Stimulated activated CD8-positive, alpha-beta memory T cell treated with anti-CD3 and anti-CD28 coated beads, Interleukin-4, amount 100 ng/mL, for 48 hours (primary cell): Measurements from ENCODE around the gene RPS21.

Experiments
- DNase-seq: peaks from one replicate; pipeline ENCODE4 v3.0.0-alpha.2; 2020

Gene RPS21

DNA sequence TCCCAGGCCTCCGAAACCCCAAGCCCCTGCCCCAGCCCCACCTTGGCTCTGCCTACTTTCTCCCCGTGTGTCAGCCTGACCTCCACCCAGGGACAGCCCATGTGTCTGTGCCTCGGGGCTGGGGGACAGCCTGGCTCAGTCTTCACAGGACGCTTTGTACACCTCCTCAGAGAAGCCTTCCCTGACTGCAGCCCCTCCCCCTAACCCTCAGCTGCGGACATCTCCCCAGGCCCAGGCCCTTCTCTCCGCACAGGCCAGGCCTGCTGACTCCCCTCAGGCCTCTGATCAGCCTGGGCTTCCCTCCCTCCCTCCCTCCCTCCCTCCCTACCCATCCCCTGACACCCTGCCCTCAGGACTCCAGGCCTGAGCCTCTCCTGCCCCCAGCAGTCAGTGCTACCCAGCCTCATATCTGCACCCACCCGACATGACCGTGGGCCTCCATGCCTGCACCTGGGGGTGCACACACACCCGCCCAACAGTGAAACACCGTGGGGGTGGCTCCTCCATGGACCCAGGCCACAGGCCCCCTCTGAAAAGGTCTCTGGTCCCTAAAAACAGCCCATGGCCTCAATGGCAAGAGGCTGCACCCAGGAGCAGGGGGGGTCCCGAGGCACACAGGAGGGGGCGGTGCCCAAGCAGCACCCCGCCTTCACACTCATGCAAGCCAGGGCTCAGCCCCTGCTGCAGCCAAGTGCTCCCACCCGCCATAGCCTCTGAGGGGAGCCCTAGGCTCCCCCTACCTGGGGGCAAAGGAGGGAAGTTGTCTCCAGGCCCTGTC, 32.7 kb upstream of the RPS21 start:
- DNase-seq = no peak

DNA sequence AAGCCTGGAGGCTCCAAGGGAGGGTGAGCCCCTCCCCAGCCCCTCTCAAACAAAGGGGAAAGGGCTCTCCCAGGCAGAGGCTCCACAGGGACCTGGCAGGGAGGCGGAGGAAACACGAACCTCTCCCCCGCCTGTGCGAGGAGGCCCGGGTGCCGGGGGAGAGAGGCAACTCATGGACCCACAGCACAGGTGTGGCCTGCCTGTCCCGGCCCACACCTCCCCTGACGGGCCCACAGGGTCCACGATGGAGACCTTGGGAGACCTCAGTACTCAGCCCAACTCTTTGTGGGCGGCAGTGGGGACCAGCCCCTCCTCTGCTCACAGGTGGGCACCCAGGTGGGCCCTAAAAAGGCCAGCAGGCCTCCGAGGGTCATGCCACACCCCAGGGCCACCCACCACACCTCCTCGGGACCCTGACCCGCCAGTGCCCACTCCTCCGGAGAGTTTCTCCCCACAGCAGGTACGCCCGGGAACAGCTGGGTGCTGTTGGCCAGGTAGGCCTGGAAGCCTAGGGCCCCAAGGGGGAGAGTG, 32.0 kb upstream of the RPS21 start:
- no peak for DNase-seq

DNA sequence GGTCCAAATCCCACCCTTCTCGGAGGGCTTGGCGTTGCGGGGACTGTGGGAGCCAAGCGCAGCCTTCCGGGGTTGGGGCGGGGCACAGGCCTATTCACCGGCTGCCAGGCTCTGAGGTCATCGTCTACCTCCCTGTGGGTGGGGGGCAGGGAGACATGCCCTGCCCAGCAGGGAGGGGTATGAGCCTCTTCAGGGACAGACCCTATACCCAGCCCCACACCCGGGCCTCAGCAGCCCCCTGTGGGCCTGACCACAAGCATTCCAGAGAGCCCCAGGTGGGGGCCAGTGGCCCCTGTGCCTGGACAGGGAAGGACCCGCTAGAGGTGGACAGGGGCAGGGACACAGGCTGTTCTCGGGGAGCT, 31.4 kb upstream of the RPS21 start:
- no peak for DNase-seq

DNA sequence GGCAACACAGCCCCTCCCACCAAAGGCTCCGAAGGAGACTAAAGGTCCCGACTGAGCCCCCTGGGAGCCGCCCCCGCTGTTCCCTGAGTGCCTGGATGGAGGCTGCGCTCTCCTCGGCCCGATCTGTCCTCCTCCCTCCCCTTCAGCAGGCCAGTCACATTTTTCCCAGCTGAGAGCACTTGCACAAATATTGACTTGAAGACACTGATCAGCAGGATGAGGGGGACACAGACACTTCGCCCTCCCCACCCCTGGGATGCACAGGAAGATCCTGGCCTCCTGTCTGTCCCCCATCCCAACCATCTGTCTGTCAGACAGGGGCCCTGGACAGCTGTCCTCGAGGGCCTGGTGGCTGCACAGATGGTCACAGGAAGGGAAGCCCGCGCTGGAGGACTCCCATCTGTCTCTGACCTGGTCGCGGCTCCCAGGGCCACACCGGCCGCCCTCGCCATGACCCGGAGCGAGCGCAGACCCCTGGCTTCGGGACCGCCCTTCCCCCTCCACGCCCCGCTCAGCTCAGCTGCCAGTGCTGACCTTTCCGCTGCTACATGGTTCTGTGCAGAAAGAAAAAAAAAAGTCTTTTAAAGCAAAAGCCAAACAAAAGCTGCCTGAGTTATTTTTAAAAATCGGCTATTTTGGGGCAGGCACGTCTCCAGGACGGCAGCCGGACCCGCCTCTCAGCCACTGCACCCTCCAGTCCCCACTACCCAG, 30.9 kb upstream of the RPS21 start:
- DNase-seq = no peak

DNA sequence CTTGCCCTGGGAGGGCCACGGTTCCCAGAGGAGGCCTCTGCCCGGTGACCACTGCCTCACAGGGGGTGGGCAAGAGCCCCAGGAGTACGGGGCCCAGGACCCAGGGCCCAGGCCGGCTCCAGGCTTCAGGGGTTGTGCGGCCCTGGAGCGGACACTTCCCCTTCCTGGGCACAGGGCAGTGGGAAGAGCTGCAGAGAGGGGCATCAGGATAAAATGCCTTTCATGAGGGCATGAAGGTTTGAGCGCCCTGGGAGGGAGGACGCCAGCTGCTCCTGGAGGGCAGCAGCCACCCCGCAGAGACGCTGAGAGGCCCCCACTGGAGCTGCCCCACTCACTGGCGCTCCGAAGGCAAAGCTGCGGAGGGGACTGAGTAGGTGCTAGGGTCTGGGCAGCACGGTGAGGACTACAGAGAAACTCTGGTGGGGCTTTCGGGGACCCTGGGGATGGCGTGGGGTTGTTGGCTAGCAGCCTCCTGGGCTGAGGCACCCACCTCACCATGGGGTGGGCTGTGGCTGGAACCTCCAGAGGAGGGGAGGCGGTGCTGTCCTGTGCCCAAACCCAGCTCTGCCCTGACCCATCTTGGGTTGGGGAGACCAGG, 30.2 kb upstream of the RPS21 start:
- no peak for DNase-seq

DNA sequence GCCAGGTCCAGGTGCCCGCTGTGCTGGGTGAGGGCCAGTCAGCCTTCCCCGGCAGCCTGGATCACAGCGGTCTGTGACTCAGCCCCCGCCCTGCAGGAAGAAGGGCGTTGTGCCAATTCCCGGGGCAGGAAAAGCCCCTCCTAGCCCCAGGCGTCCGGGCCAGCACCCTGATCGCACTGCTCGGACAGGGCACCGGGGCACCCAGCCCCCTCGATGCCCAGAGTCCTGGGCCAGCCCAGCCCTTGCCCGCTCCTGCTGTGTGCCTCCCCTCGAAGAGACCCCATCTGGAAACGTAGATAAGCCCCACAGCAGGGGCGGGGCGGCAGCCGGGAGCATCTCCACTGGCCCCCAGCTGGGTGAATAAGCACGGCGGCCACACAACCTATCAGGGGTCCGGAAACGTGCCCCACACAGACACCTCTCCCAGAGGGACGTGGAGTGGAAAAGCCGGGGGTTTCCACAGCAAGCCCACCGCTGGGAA, 29.7 kb upstream of the RPS21 start:
- no peak for DNase-seq

DNA sequence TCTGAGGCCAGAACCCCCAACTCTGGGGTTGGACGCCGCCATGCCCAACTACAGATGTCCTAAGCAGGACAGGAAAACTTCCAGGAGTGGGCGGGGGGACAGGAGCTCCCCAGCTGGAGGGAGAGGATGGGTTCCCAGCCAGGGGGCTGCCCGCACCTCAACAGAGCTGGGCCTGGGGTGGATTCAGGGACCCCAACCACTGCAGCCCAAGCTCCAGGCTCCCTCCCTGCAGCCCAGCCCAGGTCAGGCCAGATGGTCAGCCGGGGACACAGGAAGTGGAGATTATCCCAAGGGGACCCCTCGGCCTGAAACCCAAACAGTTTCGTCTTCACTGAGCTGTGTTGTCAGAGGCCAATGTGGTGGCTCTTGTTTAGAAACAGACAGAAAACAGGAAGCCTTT, 29.2 kb upstream of the RPS21 start:
- DNase-seq = no peak

DNA sequence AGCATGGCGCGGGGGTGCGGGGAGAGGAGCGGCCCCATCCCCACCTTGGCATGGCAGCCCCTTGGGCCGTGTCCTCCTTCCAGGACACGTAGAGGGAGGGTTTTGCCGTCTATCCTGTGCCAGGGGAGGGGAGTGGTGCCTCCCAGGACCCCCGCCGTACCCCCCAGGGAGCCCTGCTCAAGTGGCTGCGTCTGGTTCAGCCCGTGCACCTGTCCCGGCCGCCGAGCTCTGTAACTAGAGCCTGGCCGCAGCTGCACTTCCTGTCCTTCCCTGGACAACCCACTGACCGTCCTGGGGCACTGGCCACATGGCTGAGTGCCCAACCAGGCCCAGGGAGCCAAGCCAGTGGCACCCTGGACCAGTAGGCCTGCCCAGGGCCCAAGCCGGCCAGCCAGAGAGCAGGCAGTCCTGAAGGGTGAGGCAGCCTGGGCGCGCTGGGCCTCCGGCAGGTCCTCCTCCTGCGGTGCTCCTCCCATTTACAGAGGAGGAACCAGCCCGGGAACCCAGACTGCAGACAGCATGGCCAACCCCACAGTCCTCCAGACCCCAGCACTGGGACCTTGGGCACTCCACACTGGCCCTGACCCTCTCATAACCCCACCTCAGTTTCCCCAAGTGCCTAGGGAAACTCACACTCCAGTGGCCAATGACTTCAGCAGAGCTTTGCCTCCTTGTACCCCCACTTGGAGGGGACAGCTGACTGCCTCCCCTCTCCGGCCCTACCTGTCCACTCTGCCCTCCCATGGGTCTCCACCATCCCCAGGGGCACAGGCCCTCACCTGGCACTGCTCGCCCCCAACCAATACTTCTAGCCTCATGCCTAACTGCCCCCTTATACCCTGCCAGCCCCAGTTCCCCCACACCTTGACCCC, 28.5 kb upstream of the RPS21 start:
- DNase-seq = no peak

DNA sequence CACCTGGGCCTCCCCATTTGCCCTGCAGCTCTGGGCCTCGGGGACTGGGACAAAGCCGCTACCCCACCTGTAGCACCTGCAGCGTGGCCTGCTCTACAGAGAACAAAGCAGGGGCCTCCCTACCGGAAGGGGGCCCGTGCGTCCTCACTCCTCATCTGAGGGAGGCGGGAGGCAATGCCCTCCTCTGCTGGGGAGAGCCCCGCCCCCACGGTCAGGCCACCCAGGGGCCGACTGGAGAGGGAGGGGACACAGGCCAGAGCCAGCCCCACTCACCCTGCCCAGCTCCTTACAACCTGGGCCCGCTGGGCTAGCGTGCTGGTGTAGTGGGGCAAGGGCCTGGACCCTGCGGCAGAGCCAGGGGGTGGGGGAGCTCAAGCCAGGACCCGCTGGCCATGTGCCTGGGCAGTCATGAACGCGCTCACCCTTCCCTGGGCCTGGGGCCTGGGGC, 27.8 kb upstream of the RPS21 start:
- DNase-seq = no peak

DNA sequence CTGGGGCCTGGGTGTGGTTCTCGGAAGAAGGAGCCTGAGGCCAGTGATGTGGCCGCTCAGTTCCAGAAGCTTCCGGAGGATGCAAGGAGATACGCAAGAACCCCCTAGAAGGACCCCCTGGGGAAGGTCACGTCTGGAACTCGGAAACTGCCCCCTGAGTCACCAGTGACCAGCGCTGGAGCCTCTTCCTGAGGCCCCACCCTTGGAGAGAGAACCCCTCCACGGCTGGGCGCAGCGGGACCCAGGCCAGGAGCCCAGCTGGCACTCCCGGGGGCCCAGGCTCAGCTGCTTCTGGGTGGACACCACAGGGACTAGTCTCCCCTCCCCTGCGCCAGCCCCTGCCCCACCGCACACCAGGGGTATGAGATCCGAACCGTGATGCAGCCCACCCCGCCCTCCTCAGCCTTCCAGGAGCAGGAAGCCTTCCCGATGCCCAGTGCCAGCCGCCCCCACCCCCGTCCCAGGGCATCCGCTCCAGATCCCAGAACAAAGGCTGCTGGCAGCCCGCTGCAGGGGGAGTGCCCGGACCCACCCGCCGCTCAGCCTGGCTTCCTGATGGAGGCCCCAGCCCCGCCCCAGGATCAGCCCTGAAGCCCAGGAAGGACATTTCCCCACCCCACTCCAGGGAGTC, 27.3 kb upstream of the RPS21 start:
- no peak for DNase-seq

DNA sequence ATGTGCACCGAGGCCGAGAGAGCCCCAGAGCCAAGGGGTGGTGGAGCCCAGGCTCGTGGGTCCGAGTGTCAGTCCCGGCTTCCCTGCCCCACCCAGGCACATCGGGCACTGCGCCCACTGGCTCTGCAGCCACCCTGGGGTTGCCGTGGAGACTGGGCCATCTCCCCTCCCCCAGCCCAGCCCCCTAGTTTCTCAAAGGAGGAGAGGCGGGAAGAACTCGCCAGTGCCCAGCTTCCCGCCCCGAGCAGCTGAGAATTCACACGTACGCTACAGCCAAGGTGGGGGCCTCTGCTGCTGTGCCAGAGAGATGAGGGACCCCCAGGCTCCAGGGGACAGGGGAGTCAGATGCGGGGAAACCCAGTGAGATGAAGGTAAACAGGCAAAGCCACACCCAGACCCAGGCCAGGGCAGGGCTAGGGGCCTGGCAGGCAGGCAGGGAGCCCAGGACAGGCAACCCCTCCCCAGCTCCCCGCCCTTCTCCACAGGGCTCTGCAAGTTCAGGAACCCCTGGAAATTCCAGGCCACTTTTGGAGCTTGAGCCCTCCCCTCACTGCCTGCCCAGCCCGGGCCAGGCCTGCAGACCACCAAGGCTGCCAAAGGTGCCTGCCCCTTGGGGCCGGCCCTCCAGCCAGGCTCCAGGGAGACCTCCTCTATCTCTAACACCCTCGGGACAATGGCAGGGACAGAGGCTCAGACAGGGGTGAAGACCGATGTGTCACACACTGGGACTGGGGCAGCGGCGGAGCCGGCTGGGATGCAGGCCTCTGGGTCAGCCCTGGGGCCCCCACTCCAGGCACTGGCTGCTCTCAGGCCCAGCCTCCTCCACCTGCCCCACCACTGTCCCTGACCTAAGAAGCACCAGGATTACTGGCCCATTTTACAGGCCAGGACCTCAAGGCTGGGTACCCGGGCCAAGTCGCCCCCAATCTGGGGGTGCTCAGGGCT, 25.8 kb upstream of the RPS21 start:
- no peak for DNase-seq

DNA sequence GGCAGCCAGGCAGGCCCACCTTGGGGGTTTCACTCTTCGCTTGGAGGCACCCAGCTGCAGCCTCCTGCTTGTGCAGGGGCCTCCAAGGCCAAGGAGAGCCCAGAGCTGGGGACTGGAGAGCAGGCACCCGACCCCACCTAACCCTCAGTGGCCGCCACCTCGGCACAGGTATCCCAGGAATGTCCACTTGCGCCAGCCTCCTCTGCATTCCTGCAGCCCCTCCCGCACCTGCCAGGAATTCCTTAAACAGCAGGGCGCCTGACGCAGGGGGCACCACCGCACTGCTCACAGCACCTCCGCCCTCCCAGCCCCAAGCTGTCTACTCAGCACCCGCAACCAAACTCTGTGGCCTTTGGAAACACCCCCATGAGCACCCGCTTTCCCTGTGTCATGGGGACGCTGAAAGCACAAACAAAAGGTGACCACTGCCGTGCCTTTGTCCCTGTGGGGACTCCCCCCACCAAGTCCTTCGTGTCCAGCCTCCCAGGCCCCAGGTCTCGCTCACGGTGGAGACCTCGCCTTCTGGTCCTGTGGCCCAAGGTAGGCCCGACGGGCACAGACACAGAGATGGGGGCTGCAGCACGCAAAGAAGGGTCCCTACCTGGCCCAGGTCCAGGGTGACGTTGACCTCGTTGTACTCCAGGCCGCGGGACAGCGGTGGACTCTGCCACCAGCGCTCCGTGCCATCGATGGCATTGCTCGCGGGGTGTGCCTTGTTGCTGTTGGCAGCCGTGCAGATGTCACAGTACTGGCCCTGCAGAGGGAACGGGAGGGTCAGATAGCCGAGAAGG, 24.9 kb upstream of the RPS21 start:
- no peak for DNase-seq

DNA sequence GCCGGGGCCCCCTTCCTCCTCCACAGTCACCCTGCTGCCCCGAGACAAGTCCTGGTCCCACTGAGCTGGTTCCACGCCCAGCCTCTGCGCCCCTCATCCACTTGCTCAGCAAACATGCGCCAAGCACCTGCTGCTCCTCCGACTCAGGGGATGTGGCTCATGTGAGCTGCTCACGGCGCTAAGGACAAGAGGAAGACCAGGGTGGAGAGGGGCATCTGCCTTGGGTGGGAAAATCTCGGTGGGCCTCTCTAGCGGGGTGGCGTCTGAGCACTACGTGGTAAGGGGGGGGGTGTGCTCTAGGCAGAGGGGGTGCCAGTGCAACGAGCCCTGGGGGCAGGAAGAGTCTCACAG, 24.3 kb upstream of the RPS21 start:
- DNase-seq = no peak

DNA sequence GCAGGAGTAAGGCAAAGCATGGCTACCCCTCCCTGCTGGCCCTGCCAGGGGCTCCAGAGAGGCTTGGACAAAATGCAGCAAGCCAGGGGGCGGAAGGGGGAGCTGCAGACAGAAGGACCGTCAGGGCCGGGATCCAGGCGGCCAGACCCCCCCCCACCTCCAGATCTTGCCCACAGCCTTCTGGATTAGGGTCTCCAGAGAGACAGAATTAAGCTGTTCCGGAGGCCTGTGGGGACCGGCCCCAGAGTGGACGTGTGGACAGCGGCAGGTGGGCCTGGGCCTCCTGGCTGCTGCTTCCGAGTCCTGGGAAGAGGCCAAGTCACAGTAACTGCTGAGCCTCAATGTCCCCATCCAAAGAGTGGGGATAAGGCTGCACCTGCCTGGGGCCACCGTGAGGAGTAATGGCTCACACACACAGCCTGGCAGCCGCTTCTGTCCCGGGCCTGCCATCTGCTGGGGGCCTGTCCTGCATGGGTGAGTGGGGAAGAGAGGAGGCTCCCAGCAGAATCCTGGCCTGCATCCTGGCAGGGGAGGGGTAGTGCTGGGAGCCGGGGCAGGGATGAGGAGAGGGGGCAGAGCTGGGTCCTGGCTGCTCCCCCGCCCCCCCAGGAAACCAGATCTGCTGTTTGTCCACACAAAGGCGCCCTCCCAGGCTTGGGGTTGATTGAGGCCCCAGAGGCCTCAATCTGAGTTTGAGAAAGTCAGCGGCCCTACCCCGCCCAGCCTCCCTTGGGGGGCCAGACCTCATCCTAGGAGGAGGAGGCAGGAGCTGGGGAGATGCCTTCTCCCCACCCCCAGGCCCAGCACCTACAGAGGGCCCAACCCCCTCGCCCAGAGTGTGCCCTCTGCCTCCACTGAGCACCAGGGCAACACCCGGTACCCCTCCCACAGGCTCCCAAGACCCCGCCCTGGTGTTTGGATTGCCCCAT, 23.6 kb upstream of the RPS21 start:
- DNase-seq = no peak

DNA sequence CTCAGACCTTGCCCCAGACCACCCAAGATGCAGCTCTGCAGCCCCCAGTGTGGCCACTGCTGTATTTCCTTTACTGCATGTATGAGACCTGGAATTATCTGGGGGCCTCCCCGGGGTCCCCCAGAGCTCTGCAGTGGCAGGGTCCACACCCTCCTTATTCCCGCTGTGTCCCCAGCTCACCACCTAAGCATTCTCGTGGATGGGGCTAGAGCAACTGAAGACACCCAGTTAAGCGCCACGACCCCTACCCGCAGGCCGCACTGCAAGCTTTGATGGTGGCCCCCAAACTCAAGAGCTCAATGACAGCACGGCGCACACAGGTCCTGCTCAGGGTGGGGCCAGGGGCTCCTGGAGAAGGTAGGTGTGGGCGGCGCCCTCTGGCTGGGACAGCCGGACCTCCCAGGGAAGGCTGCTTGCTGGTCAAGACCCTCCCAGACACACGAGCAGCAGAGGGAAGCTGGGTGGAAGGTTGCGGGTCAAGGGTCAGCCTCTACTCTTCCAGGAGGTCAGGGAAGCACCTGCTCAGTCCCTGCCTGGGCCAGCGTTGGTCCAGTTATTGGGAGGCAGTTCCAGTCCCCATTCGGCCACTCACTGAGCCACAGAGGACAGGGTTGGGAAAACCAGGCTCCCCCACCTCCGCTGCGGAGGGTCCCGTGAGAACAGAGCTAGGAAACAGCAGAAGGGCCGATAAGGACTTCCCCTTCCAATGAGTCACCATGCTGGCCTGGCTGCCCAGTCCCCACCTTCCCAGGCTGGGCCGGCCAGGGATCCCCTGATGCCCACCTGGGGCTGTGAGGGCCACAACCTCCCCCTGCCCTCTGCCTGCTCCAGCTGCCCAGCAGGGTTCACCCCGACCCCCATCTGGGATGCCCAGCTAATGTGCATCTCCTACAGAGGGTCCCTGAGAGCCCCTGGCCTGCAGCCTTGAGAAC, 22.7 kb upstream of the RPS21 start:
- DNase-seq = no peak

DNA sequence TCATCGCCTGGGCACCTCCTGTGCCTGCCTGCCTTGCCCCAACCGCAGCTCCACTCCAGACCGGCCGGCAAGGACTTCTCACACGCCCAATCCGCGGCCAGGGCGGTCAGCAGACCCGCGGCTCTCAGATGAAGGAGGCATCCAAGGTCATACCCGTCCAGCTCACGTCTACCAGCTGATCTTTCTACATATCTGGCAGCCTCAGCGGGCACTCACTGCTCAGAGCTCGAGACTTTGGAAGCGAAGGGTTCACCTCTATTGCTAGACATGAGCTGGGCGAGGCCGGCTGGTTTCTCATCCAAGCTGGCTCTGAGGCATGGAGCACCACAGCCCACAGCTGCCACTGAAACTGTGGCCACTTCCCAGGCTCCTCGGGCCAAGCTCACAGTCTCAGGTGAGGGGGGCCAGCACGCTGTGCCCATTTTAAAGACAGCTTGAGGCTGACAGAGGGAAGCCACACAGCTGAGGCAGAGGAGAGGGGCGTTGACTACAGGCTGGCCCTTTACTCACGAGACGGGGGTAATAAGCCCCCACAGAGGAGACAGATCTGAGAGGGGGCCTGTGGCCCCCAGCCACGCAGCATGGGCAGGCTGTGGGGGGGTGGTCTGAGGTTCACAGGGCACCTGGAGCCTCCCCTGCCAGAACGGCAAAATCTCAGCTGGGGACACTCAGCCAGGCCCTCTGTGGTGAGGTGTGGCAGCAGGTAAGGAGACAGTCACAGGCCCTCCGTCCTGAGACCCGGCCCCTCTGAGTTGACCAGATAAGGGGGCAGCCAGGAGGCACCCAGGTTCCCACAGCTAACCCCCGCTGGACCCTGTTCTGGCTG, 21.8 kb upstream of the RPS21 start:
- DNase-seq = no peak

DNA sequence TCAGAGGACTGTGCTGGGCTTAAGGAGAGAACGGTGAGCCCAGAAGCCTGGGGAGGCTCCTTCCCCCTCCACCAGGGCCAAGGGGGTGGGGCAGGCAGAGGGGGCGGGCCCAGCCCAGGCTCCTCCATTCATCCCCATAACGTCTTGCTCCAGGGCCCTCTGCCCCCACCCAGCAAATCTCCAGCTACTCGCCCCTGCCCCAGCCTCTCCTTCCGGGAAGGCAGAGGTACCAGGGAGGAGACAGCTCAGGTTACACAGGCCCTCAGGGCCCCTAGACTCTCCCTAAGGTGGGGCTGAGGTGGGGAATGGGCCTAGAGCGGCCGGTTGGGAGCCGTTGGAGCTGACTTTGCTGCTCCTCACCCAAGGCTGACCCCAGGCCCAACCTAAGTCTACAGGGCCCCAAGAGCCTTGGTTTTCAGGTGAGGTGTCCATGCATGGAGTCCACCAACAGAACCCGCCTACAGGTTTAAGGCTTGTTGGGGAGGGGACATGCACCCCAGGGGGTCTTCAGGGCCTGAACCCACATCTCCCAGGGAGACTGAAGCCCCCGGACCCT, 21.0 kb upstream of the RPS21 start:
- DNase-seq = no peak
